MCF 10A (cell line): ENCODE results near the gene BRAT1. TPM values are rescaled to one million over a fixed set of nuclear protein-coding genes. Genes with fewer than 3 reads are reported as not detected.

Source experiments
- BruUV-seq: library from RNA; stranded (reverse); fragments of 400-500 nt; replicated peaks from 2 replicates; lab custom pipeline; 2021; lab: Mats Ljungman, UMichigan
- CTCF ChIA-PET: fragments of 300-600 bp; sonication (Branson Sonifier 250); formaldehyde crosslinking; extraction: SDS; loops from one replicate; lab custom pipeline; 2021; ENCODE audit warnings: antibody characterized with exemption, inconsistent platforms; lab: Yijun Ruan, JAX
- POLR2A ChIA-PET: fragments of 300-600, 350-650 bp; sonication (Branson Sonifier 250); formaldehyde crosslinking; extraction: SDS; loops from one replicate; lab custom pipeline; 2020; ENCODE audit warnings: antibody characterized with exemption, inconsistent platforms; lab: Yijun Ruan, JAX
- DNase-seq: peaks from one replicate; pipeline ENCODE4 v3.0.0-alpha.2; 2018; ENCODE audit not compliant: unreplicated experiment
- H3K27ac Mint-ChIP-seq: one replicate; pipeline ENCODE4 v1.8.0; 2022; ENCODE audit warnings: mild to moderate bottlenecking, low read depth, mixed read lengths; ENCODE audit not compliant: unreplicated experiment
- H3K27me3 Mint-ChIP-seq: one replicate; pipeline ENCODE4 v1.8.0; 2022; ENCODE audit warnings: mixed read lengths; ENCODE audit not compliant: insufficient read depth, unreplicated experiment
- H3K36me3 Mint-ChIP-seq: one replicate; pipeline ENCODE4 v1.8.0; 2022; ENCODE audit warnings: mild to moderate bottlenecking, moderate library complexity, mixed read lengths; ENCODE audit not compliant: insufficient read depth, unreplicated experiment
- H3K4me1 Mint-ChIP-seq: one replicate; pipeline ENCODE4 v1.8.0; 2022; ENCODE audit warnings: mixed read lengths; ENCODE audit not compliant: insufficient read depth, unreplicated experiment
- H3K4me3 Mint-ChIP-seq: one replicate; pipeline ENCODE4 v1.8.0; 2022; ENCODE audit warnings: mild to moderate bottlenecking, moderate library complexity, mixed read lengths; ENCODE audit not compliant: unreplicated experiment
- H3K9me3 Mint-ChIP-seq: one replicate; pipeline ENCODE4 v1.8.0; 2022; ENCODE audit warnings: mixed read lengths; ENCODE audit not compliant: unreplicated experiment
- intact Hi-C: fragments of 100-400 bp; cut with micrococcal nuclease; formaldehyde crosslinking; loops from 2 replicates; pipeline ENCODE4 v1.14.1; 2022
- total RNA-seq: library from RNA; stranded (reverse); gene quantifications from 2 replicates; pipeline ENCODE4 v1.2.3, GENCODE V29; 2022
- TF ChIP-seq, protein P1 (sequence below): fragments of 200-600 bp; IDR thresholded peaks from one replicate; pipeline ENCODE4 v1.8.0; 2022; ENCODE audit warnings: antibody characterized with exemption, mild to moderate bottlenecking; ENCODE audit not compliant: unreplicated experiment

Gene BRAT1
- total RNA-seq, 1 experiment from 2014 or later: 18.0 TPM

DNA sequence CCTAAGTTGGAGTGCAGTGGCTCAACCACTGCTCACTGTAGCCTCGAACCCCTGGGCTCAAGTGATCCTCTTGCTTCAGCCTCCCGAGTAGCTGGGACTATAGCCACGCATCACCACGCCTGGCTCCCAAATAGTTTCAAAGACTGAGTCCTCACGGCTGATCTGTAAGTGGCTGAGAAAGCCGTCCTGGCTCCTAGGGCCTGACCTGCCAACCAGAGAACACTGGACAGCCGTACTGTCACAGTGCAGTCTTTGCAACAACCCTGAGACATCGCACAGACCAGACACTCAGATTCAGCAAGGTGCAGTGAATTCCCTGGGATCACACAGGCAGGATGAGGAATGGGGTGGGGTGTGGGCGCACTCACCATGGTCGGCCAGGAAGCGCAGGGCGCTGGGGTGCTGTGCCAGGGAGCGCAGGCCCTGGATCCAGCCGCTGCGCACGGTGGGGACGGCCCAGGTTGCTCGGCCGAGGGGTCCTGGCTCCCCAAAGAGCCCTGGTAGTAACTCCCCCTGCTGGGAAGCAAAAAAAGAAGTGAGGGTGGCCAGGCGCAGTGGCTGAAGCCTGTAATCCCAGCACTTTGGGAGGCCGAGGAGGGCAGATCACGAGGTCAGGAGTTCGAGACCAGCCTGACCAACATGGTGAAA, 10.7 kb downstream of the BRAT1 start:
- no peaks in the 10 kb centered on the region for H3K9me3 Mint-ChIP-seq
- BruUV-seq: no TSS peak
- H3K36me3 Mint-ChIP-seq: peaks cover 85% of the 10 kb centered on the region
- ChIA-PET POLR2A (interaction anchor here (0.6 kb wide), 1 partner anchor 992 kb away, joined by 3 read pairs; no protein-coding TSS in a partner anchor), CTCF (no interaction called here)
- no peak for DNase-seq
- no peaks in the 10 kb centered on the region for H3K27me3 Mint-ChIP-seq
- no peak overlapping the region for H3K4me3 Mint-ChIP-seq
- intact Hi-C loops: no loop called here
- no peaks in the 10 kb centered on the region for H3K4me1 Mint-ChIP-seq
- TF ChIP-seq, protein P1, sequence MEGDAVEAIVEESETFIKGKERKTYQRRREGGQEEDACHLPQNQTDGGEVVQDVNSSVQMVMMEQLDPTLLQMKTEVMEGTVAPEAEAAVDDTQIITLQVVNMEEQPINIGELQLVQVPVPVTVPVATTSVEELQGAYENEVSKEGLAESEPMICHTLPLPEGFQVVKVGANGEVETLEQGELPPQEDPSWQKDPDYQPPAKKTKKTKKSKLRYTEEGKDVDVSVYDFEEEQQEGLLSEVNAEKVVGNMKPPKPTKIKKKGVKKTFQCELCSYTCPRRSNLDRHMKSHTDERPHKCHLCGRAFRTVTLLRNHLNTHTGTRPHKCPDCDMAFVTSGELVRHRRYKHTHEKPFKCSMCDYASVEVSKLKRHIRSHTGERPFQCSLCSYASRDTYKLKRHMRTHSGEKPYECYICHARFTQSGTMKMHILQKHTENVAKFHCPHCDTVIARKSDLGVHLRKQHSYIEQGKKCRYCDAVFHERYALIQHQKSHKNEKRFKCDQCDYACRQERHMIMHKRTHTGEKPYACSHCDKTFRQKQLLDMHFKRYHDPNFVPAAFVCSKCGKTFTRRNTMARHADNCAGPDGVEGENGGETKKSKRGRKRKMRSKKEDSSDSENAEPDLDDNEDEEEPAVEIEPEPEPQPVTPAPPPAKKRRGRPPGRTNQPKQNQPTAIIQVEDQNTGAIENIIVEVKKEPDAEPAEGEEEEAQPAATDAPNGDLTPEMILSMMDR: no peak
- no peak overlapping the region for H3K27ac Mint-ChIP-seq

DNA sequence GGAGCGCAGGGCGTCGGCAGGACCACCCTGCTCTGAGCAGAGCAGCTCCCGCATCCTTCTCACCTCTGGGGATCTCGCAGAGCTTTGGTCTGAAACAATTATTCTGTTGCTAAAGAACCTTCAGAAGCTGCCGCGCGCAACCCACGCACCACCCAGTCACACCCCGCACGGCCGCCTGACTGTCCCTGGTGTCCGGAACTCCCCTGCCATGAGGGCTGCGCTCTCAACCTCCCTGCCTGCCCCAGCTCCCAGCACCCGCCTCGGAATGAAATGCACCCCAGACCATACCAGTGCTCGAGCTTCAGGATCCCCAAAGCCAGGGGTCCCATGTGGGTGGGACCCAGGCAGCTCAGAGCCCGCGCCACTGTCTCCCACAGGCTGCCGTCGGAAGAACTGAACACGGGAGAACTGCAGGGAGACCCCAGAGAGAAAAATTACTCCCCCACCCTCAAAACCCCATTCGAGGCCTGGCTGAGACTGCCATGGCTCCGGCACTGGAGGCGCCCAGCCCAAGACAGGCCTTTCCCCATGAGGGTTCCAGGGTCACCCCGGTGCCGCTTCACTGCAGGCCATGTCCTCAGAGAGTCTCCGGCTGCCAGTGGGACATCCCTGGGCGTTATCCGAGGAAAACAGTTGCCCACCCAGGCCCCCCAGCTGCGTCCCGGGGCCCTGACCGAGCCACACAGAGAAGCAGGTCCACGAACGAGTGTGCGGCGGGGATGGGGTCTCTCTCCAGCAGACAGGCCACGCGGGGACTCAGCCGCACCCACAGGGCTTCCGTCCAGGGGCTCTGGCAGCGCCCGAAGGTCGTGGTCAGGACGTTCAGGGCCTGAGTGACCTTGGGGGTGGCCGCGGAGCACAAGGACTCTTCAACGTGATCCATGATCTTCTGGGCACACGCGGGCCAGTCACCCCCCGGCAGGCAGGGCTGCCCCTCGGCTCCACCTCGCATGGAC, 12.1 kb downstream of the BRAT1 start:
- TF ChIP-seq, protein P1: no peak
- H3K9me3 Mint-ChIP-seq: no peaks in the 10 kb centered on the region
- H3K4me1 Mint-ChIP-seq: no peaks in the 10 kb centered on the region
- intact Hi-C loops: no loop called here
- no peak overlapping the region for H3K27ac Mint-ChIP-seq
- BruUV-seq: no TSS peak
- no peaks in the 10 kb centered on the region for H3K27me3 Mint-ChIP-seq
- H3K4me3 Mint-ChIP-seq: no peak overlapping the region
- POLR2A ChIA-PET: interaction anchor here (0.7 kb wide), 1 partner anchor 16 kb away, joined by 3 read pairs; no protein-coding TSS in a partner anchor
- no peak for DNase-seq
- CTCF ChIA-PET: interaction anchor here (0.7 kb wide), 2 partner anchors 10 to 75 kb away, joined by 3 to 4 read pairs; no protein-coding TSS in a partner anchor
- H3K36me3 Mint-ChIP-seq: peaks cover 81% of the 10 kb centered on the region

DNA sequence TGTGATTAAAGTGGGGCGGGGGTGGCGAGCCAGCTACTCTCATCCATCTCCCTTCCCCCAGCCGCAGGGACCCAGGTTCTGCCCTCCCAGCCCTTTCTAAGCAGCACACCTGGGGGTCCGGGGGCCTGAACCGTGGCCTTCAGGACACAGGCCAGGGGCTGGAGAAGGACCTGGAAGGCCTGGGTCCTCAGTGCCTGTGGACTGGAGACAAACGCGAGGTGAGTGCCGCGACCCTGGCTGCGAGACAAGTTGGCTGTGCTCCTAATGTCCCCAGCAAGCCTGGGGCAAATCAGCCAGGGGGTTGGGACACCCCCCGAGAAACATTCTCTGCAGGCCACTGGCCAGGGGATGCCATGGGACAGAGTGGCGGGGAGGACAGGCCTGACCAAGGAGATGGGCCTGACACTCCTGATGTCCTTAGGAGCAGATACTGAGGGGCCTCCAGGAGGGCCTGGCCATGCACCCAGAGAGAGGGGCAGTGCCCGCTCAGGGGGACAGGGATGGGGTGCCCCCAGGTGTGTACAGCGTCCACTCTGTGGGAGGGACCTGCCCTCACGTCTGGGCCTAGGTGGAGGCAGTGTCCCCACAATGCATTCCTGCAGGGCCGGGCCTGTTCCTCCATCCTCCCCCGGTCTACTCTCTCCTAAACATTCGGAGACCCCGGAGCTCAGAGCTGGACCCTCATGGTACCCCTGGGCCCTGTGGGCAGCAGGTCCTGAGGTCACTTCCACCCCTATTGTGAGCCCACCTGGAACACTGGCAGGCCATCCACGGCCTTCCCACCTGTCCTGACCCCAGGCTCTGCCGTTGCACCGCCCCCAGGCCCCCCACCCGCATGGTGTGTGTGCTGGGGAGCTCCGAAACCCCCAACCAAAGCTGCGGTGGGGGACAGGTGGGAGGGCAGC, 13.1 kb downstream of the BRAT1 start:
- no peak overlapping the region for H3K27ac Mint-ChIP-seq
- POLR2A ChIA-PET: no interaction called here
- H3K9me3 Mint-ChIP-seq: no peaks in the 10 kb centered on the region
- H3K27me3 Mint-ChIP-seq: no peaks in the 10 kb centered on the region
- no peaks in the 10 kb centered on the region for H3K4me1 Mint-ChIP-seq
- H3K4me3 Mint-ChIP-seq: no peak overlapping the region
- BruUV-seq: no TSS peak
- TF ChIP-seq, protein P1: no peak
- no peak for DNase-seq
- intact Hi-C loops: no loop called here
- CTCF ChIA-PET: interaction anchor here (0.7 kb wide), 1 partner anchor 76 kb away, joined by 4 read pairs; no protein-coding TSS in a partner anchor
- peaks cover 72% of the 10 kb centered on the region for H3K36me3 Mint-ChIP-seq
